ENCODE data around the gene RAB44. TPM values are rescaled to one million over a fixed set of nuclear protein-coding genes. Genes with fewer than 3 reads are reported as not detected.

RAB44 gene
- total and polyA plus RNA-seq, 7 donors: 0.01 to 0.06 TPM; not detected in 5

GRCh38 chr6:36716476-36717093, 19.0 kb downstream of the RAB44 start:
- Histone ChIP-seq H3K27me3 (ENCODE audit: insufficient read depth in 3 of 3, low read length in 2 of 3) (no peaks in the 10 kb centered on the region), H3K4me3 (no peak overlapping the region), H3K9me3 (no peaks in the 10 kb centered on the region), H3K27ac (no peak overlapping the region), H3K4me1 (no peaks in the 10 kb centered on the region), H3K36me3 (ENCODE audit: insufficient read depth in 1 of 2, low read depth in 1 of 2) (no peaks in the 10 kb centered on the region)
- WGBS, 3 donors: 74 to 85% (median 75%) methylated on average over 8 of the region's 8 CpGs
- intact Hi-C loops (cut with DNase I): no loop called here
- DNase-seq (peak in 1 of 2 donors; percentile 14), ATAC-seq (no peak)
- no peak for TF ChIP-seq CTCF (IDR thresholded peaks at IDR 0.05)

- no peaks in the 10 kb centered on the region for H3K9me3 ChIP-seq
- peak in 1 of 2 donors; percentile 35 for DNase-seq
- intact Hi-C loops (cut with DNase I): no loop called here
These were observed 19.7 kb downstream of the RAB44 start for GRCh38 chr6:36717231-36717825.

GRCh38 chr6:36717871-36718540, 20.4 kb downstream of the RAB44 start:
- no peak overlapping the region for H3K4me3 ChIP-seq
- H3K9me3 ChIP-seq: no peaks in the 10 kb centered on the region
- WGBS, 3 donors: 59 to 70% (median 68%) methylated on average over 8 to 12 of the region's 12 CpGs
- DNase-seq (peak in 1 of 2 donors; percentile 35), ATAC-seq (no peak)
- no peak for TF ChIP-seq CTCF (IDR thresholded peaks at IDR 0.05)
- intact Hi-C loops (cut with DNase I): no loop called here
- no peak overlapping the region for H3K27ac ChIP-seq
- no peaks in the 10 kb centered on the region for H3K4me1 ChIP-seq
- H3K27me3 ChIP-seq (ENCODE audit: insufficient read depth in 3 of 3, low read length in 2 of 3): no peaks in the 10 kb centered on the region
- no peaks in the 10 kb centered on the region for H3K36me3 ChIP-seq (ENCODE audit: insufficient read depth in 1 of 2, low read depth in 1 of 2)

More at GRCh38 chr6:36717231-36717825, 19.7 kb downstream of the RAB44 start:
- Histone ChIP-seq H3K36me3 (ENCODE audit: insufficient read depth in 1 of 2, low read depth in 1 of 2) (no peaks in the 10 kb centered on the region), H3K4me1 (no peaks in the 10 kb centered on the region), H3K4me3 (no peak overlapping the region), H3K27ac (no peak overlapping the region), H3K27me3 (ENCODE audit: insufficient read depth in 3 of 3, low read length in 2 of 3) (no peaks in the 10 kb centered on the region)
- peak in 1 of 4 donors; percentile 8 for ATAC-seq
- no peak for TF ChIP-seq CTCF (IDR thresholded peaks at IDR 0.05)
- 49 to 52% (median 50%) methylated on average over 13 of the region's 13 CpGs for WGBS, 3 donors

GRCh38 chr6:36718560-36718959, 20.9 kb downstream of the RAB44 start:
- 80 to 88% (median 86%) methylated on average over 5 of the region's 5 CpGs for WGBS, 3 donors
- H3K36me3 ChIP-seq (ENCODE audit: insufficient read depth in 1 of 2, low read depth in 1 of 2): no peaks in the 10 kb centered on the region
- H3K4me1 ChIP-seq: no peaks in the 10 kb centered on the region
- ATAC-seq (no peak), DNase-seq (peak in 1 of 2 donors; percentile 6)
- intact Hi-C loops (cut with DNase I): no loop called here
- TF ChIP-seq CTCF (IDR thresholded peaks at IDR 0.05): no peak
- no peak overlapping the region for H3K27ac ChIP-seq
- H3K9me3 ChIP-seq: no peaks in the 10 kb centered on the region
- H3K27me3 ChIP-seq (ENCODE audit: insufficient read depth in 3 of 3, low read length in 2 of 3): no peaks in the 10 kb centered on the region
- H3K4me3 ChIP-seq: no peak overlapping the region

Measured in psoas muscle (tissue), 8 donors.